Sigmoid colon (tissue), 4 donors: Measurements from ENCODE around the gene SHF.

Source experiments
- POLR2AphosphoS5 ChIP-seq, 4 donors: sonication (generic); formaldehyde crosslinking; IDR thresholded peaks; one replicate each; pipeline ENCODE4 v1.6.1; 2017; ENCODE audit warnings: antibody characterized with exemption in 4 of 4
- TF ChIP-seq, protein P1 (sequence below), 4 experiments: fragments of 450-650 bp in 3 of 4; fragments of 200-600 bp in 1 of 4; IDR thresholded peaks; one replicate each; pipeline ENCODE4 v1.5.1; 2016 to 2019; ENCODE audit warnings: antibody characterized with exemption in 4 of 4, mild to moderate bottlenecking in 3 of 4, moderate library complexity in 2 of 4

DNA sequence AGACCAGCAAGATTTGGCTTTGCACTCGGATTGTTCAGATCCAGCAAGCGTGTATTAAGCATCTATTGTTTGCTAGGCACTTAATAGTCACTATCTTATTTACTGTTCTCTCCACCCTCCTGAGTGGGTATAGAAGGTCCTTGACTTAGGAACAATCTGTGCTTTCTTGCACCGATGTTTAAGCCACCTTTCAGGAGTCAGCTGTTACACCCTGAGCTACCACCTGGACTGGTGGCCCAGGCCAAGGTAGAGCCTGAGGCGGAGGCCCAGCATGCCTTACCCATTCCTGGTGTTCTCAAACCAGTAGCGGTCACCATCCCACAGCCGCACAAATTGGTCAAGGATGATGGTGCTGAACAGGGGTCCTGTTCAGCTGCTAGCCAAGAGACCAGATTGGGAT lies 48.0 kb downstream of the SHF start:
- TF ChIP-seq, protein P1, sequence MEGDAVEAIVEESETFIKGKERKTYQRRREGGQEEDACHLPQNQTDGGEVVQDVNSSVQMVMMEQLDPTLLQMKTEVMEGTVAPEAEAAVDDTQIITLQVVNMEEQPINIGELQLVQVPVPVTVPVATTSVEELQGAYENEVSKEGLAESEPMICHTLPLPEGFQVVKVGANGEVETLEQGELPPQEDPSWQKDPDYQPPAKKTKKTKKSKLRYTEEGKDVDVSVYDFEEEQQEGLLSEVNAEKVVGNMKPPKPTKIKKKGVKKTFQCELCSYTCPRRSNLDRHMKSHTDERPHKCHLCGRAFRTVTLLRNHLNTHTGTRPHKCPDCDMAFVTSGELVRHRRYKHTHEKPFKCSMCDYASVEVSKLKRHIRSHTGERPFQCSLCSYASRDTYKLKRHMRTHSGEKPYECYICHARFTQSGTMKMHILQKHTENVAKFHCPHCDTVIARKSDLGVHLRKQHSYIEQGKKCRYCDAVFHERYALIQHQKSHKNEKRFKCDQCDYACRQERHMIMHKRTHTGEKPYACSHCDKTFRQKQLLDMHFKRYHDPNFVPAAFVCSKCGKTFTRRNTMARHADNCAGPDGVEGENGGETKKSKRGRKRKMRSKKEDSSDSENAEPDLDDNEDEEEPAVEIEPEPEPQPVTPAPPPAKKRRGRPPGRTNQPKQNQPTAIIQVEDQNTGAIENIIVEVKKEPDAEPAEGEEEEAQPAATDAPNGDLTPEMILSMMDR (IDR thresholded peaks at IDR 0.05), result no peak
- no peak for TF ChIP-seq POLR2AphosphoS5 (IDR thresholded peaks at IDR 0.05)
